ENCODE data around the gene MEPCE.

The MEPCE gene

GRCh38 chr7:100433276-100433591 lies 3.6 kb downstream of the MEPCE start:
- TF ChIP-seq, protein P1, sequence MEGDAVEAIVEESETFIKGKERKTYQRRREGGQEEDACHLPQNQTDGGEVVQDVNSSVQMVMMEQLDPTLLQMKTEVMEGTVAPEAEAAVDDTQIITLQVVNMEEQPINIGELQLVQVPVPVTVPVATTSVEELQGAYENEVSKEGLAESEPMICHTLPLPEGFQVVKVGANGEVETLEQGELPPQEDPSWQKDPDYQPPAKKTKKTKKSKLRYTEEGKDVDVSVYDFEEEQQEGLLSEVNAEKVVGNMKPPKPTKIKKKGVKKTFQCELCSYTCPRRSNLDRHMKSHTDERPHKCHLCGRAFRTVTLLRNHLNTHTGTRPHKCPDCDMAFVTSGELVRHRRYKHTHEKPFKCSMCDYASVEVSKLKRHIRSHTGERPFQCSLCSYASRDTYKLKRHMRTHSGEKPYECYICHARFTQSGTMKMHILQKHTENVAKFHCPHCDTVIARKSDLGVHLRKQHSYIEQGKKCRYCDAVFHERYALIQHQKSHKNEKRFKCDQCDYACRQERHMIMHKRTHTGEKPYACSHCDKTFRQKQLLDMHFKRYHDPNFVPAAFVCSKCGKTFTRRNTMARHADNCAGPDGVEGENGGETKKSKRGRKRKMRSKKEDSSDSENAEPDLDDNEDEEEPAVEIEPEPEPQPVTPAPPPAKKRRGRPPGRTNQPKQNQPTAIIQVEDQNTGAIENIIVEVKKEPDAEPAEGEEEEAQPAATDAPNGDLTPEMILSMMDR (IDR thresholded peaks at IDR 0.05; ENCODE audit: low read depth, low read length, missing control alignments), result no peak
- no peak overlapping the region for H3K4me3 ChIP-seq (ENCODE audit: low read depth, low read length)
- no peak overlapping the region for H3K27ac ChIP-seq
- in situ Hi-C loops (cut with HindIII; ENCODE audit: low pct_ligation_motif_present, low sequenced_read_pairs), result no loop called here
- no peak for DNase-seq
- H3K36me3 ChIP-seq (replicated peaks), result peaks cover 18% of the 10 kb centered on the region
- H3K27me3 ChIP-seq (replicated peaks), result no peaks in the 10 kb centered on the region

GRCh38 chr7:100433592-100434296 lies 4.1 kb downstream of the MEPCE start:
- Histone ChIP-seq H3K27ac (no peak overlapping the region), H3K27me3 (replicated peaks) (no peaks in the 10 kb centered on the region), H3K4me3 (ENCODE audit: low read depth, low read length) (no peak overlapping the region), H3K36me3 (replicated peaks) (peaks cover 18% of the 10 kb centered on the region)
- TF ChIP-seq, protein P1 (IDR thresholded peaks at IDR 0.05; ENCODE audit: low read depth, low read length, missing control alignments), result no peak
- DNase-seq, result no peak
- in situ Hi-C loops (cut with HindIII; ENCODE audit: low pct_ligation_motif_present, low sequenced_read_pairs), result no loop called here

- H3K27me3 ChIP-seq (replicated peaks), result no peaks in the 10 kb centered on the region
- TF ChIP-seq, protein P1 (IDR thresholded peaks at IDR 0.05; ENCODE audit: low read depth, low read length, missing control alignments), result no peak
- H3K27ac ChIP-seq, result no peak overlapping the region
- peak overlapping the region; percentile 88 for H3K4me3 ChIP-seq (ENCODE audit: low read depth, low read length)
- no peak for DNase-seq
- in situ Hi-C loops (cut with HindIII; ENCODE audit: low pct_ligation_motif_present, low sequenced_read_pairs), result no loop called here
- H3K36me3 ChIP-seq (replicated peaks), result peaks cover 18% of the 10 kb centered on the region
Observed at GRCh38 chr7:100434297-100435144, 4.9 kb downstream of the MEPCE start.

DNA sequence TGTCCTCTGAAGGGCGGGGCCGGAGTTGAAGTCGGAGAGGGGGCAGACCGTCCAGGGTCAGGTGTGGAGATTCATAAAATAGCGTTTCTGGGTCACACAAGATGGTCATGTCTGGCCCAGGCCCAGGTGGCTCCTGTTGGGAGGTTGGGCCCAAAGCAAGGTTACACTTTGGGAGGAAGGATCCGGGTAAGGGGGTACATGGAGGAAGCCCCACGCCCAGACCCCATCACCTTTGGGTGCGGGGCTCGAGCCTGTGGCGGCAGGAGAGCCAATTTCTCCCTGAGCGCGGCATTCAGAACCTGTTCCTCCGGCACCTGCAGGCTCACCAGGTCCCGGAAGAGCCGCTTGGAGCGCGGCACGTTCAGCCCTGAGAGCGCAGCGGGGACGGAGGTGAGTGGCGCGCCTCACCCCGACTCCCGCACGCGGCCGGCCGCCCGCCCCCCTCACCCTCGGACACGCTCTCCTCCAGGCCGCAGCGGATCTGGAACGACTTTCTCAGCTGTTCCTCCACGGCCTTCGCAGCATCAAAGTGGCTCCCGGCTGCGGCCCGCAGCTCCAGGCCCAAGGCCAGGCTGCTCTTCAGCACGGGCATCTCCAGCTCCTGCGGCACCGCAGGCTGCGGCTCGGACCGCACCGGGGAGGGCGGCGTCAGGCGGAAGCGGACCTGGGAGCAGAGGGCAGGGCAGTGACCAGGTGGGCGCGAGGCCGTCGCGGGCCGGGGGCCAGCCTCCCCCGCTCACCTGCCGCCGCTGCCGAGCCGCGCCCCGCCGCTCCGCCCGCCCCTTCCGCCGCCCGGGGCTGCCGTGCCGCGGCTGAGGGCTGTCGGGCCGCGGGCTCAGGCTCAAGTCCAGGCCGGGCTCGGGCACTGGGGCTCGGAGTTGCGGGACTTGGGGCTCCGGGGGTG lies 6.0 kb downstream of the MEPCE start:
- peaks cover 18% of the 10 kb centered on the region for H3K36me3 ChIP-seq (replicated peaks)
- peak overlapping the region; percentile 74 for H3K27ac ChIP-seq
- DNase-seq, result no peak
- in situ Hi-C loops (cut with HindIII; ENCODE audit: low pct_ligation_motif_present, low sequenced_read_pairs), result no loop called here
- TF ChIP-seq, protein P1 (IDR thresholded peaks at IDR 0.05; ENCODE audit: low read depth, low read length, missing control alignments), result no peak
- no peaks in the 10 kb centered on the region for H3K27me3 ChIP-seq (replicated peaks)
- peak overlapping the region; percentile 88 for H3K4me3 ChIP-seq (ENCODE audit: low read depth, low read length)

DNA sequence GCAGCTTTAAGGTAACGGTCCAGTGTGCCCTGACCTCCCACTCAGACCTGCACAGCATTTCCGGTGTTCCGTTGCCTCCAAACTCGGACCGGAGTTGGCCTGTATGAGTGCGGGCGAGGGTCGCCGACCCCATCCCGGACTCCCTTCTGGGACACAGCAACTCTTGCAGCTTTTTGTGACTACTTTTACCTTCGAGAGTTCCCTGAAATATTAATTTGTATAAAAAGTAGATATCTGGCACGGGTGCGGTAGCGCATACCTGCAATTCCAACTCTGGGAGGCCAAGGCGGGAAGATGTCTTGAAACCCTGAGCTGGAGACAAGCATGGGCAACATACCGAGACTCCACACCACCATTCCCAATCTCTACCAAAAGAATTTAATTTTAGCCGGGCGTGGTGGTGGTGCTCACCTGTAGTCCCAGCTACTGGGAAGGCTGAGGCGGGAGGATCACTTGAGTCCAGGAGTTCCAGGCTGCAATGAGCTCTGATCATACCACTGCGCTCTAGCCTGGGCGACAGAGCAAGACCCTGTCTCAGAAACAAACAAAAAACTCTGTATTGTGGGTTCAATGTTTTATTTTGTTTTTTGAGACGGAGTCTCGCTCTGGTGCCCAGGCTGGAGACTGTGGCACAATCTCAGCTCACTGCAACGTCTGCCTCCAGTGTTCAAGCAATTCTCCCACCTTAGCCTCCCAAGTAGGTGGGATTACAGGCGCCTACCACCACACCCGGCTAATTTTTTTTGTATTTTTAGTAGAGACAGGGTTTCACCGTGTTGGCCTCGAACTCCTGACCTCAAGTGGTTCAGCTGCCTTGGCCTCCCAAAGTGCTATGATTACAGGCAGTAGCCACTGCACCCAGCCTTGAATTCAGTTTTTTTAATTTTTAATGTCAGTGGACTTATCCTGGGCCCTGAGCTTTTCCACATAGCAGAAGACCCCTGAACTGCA lies 7.8 kb downstream of the MEPCE start:
- no peak overlapping the region for H3K27ac ChIP-seq
- no peaks in the 10 kb centered on the region for H3K27me3 ChIP-seq (replicated peaks)
- TF ChIP-seq, protein P1 (IDR thresholded peaks at IDR 0.05; ENCODE audit: low read depth, low read length, missing control alignments), result no peak
- DNase-seq, result no peak
- no peak overlapping the region for H3K4me3 ChIP-seq (ENCODE audit: low read depth, low read length)
- H3K36me3 ChIP-seq (replicated peaks), result peaks cover 16% of the 10 kb centered on the region
- in situ Hi-C loops (cut with HindIII; ENCODE audit: low pct_ligation_motif_present, low sequenced_read_pairs), result no loop called here

Measured in brain microvascular endothelial cell (primary cell).